Mesendoderm (in vitro differentiated cells): Measurements from ENCODE around the gene CDC5L.

ENCODE experiments used
- DNase-seq: peaks from one replicate; pipeline ENCODE4 v3.0.0; 2013
- H2AK5ac ChIP-seq: 2 replicates; pipeline ENCODE4 v1.6.1; 2013; ENCODE audit warnings: low read length, inconsistent platforms
- H2BK120ac ChIP-seq: 2 replicates; pipeline ENCODE4 v1.6.1; 2013; ENCODE audit warnings: low read depth, mild to moderate bottlenecking, low read length, moderate library complexity, mixed read lengths
- H2BK15ac ChIP-seq: replicated peaks from 2 replicates; pipeline ENCODE4 v1.6.1; 2013; ENCODE audit warnings: low read depth, mild to moderate bottlenecking, moderate library complexity
- H2BK5ac ChIP-seq: 2 replicates; pipeline ENCODE4 v1.6.1; 2013; ENCODE audit warnings: low read length, inconsistent platforms
- H3K18ac ChIP-seq: 2 replicates; pipeline ENCODE4 v1.6.1; 2013; ENCODE audit warnings: mild to moderate bottlenecking, low read length, mixed read lengths
- H3K23ac ChIP-seq: one replicate; pipeline ENCODE4 v1.6.1; 2013; ENCODE audit warnings: low read length
- H3K27ac ChIP-seq: 2 replicates; pipeline ENCODE4 v1.5.1; 2013; ENCODE audit warnings: low read depth, mild to moderate bottlenecking, inconsistent platforms, low read length, moderate library complexity
- H3K27me3 ChIP-seq: 2 replicates; pipeline ENCODE4 v1.6.1; 2013; ENCODE audit warnings: low read length, control low read depth, mild to moderate bottlenecking, inconsistent platforms; ENCODE audit not compliant: insufficient read depth, poor library complexity
- H3K36me3 ChIP-seq: 2 replicates; pipeline ENCODE4 v1.6.1; 2013; ENCODE audit warnings: low read length, inconsistent platforms; ENCODE audit not compliant: control insufficient read depth, insufficient read depth
- H3K4ac ChIP-seq: one replicate; pipeline ENCODE4 v1.6.1; 2013; ENCODE audit warnings: low read depth, mild to moderate bottlenecking, low read length, moderate library complexity
- H3K4me1 ChIP-seq: 2 replicates; pipeline ENCODE4 v1.6.1; 2013; ENCODE audit warnings: low read depth, low read length, inconsistent platforms; ENCODE audit not compliant: control insufficient read depth
- H3K4me2 ChIP-seq: 2 replicates; pipeline ENCODE4 v1.6.1; 2013; ENCODE audit warnings: low read length
- H3K4me3 ChIP-seq: 2 replicates; pipeline ENCODE4 v1.5.1; 2013; ENCODE audit warnings: mild to moderate bottlenecking, low read length
- H3K56ac ChIP-seq: one replicate; pipeline ENCODE4 v1.6.1; 2013; ENCODE audit warnings: low read length
- H3K79me1 ChIP-seq: 2 replicates; pipeline ENCODE4 v1.6.1; 2013; ENCODE audit warnings: low read length, inconsistent platforms
- H3K79me2 ChIP-seq: 2 replicates; pipeline ENCODE4 v1.6.1; 2013; ENCODE audit warnings: mild to moderate bottlenecking, low read length; ENCODE audit not compliant: control insufficient read depth, insufficient read depth
- H3K9ac ChIP-seq: 2 replicates; pipeline ENCODE4 v1.6.1; 2013; ENCODE audit warnings: low read length, inconsistent platforms
- H4K5ac ChIP-seq: one replicate; pipeline ENCODE4 v1.6.1; 2013; ENCODE audit warnings: low read length
- H4K8ac ChIP-seq: one replicate; pipeline ENCODE4 v1.6.1; 2013; ENCODE audit warnings: low read depth, mild to moderate bottlenecking, control low read depth, low read length, moderate library complexity
- WGBS: extraction: QIAGEN DNeasy Blood & Tissue Kit; methylation state at CpG from one replicate; pipeline ENCODE4 v1.1.7; 2013; ENCODE audit warnings: low lambda C conversion rate, missing lambda C conversion rate; ENCODE audit not compliant: insufficient coverage; ENCODE audit errors: extremely low coverage; 5-methylcytosine and 5-hydroxymethylcytosine counted together

The CDC5L gene

GRCh38 chr6:44410363-44410762 lies 22.9 kb downstream of the CDC5L start:
- Histone ChIP-seq H3K23ac (no peak overlapping the region), H3K79me2 (no peaks in the 10 kb centered on the region), H4K8ac (no peak overlapping the region), H4K5ac (no peak overlapping the region), H3K4me3 (no peak overlapping the region), H2BK120ac (no peak overlapping the region), H3K56ac (no peak overlapping the region), H2BK5ac (no peak overlapping the region), H3K79me1 (peaks cover 4% of the 10 kb centered on the region), H3K27me3 (no peaks in the 10 kb centered on the region), H3K18ac (no peak overlapping the region), H3K4ac (no peak overlapping the region), H3K4me1 (no peaks in the 10 kb centered on the region), H3K4me2 (no peak overlapping the region), H2AK5ac (no peak overlapping the region), H3K9ac (no peak overlapping the region), H2BK15ac (no peak overlapping the region), H3K36me3 (peaks cover 10% of the 10 kb centered on the region), H3K27ac (no peak overlapping the region)
- DNase-seq, result no peak
- WGBS, result no CpG with 5 or more reads among the region's 1 CpG

GRCh38 chr6:44411141-44411540 lies 23.6 kb downstream of the CDC5L start:
- Histone ChIP-seq H3K23ac (no peak overlapping the region), H4K5ac (no peak overlapping the region), H4K8ac (no peak overlapping the region), H2BK120ac (no peak overlapping the region), H3K18ac (no peak overlapping the region), H3K79me2 (no peaks in the 10 kb centered on the region), H3K27me3 (no peaks in the 10 kb centered on the region), H2BK15ac (no peak overlapping the region), H2BK5ac (no peak overlapping the region), H3K56ac (no peak overlapping the region), H3K4me3 (no peak overlapping the region), H3K4ac (no peak overlapping the region), H3K4me2 (no peak overlapping the region), H3K36me3 (peaks cover 10% of the 10 kb centered on the region), H3K4me1 (no peaks in the 10 kb centered on the region), H3K9ac (no peak overlapping the region), H3K27ac (no peak overlapping the region), H3K79me1 (peaks cover 4% of the 10 kb centered on the region), H2AK5ac (no peak overlapping the region)
- no peak for DNase-seq
- no CpG with 5 or more reads among the region's 1 CpG for WGBS

- Histone ChIP-seq H3K36me3 (no peaks in the 10 kb centered on the region), H3K4me2 (no peak overlapping the region), H3K27ac (no peak overlapping the region), H3K79me2 (peaks cover 7% of the 10 kb centered on the region), H2BK5ac (no peak overlapping the region), H3K4ac (no peak overlapping the region), H4K8ac (no peak overlapping the region), H2BK15ac (no peak overlapping the region), H3K4me3 (no peak overlapping the region), H3K4me1 (no peaks in the 10 kb centered on the region), H3K18ac (no peak overlapping the region), H2BK120ac (no peak overlapping the region), H4K5ac (no peak overlapping the region), H3K79me1 (peaks cover 7% of the 10 kb centered on the region), H3K23ac (no peak overlapping the region), H2AK5ac (no peak overlapping the region), H3K27me3 (no peaks in the 10 kb centered on the region), H3K56ac (no peak overlapping the region), H3K9ac (no peak overlapping the region)
- no CpG with 5 or more reads among the region's 2 CpGs for WGBS
- no peak for DNase-seq
Observed at GRCh38 chr6:44415449-44415848, 27.9 kb downstream of the CDC5L start.

- no peak overlapping the region for H4K8ac ChIP-seq
- H3K4me1 ChIP-seq, result no peaks in the 10 kb centered on the region
- H2BK15ac ChIP-seq, result no peak overlapping the region
- peaks cover 7% of the 10 kb centered on the region for H3K79me1 ChIP-seq
- no peak overlapping the region for H3K4me3 ChIP-seq
- no peaks in the 10 kb centered on the region for H3K36me3 ChIP-seq
- no peak overlapping the region for H3K27ac ChIP-seq
- H2BK5ac ChIP-seq, result no peak overlapping the region
- no peak overlapping the region for H2AK5ac ChIP-seq
- no CpG with 5 or more reads among the region's 1 CpG for WGBS
- H4K5ac ChIP-seq, result no peak overlapping the region
- H3K18ac ChIP-seq, result no peak overlapping the region
- H3K79me2 ChIP-seq, result peaks cover 7% of the 10 kb centered on the region
- H3K56ac ChIP-seq, result no peak overlapping the region
- H3K4me2 ChIP-seq, result no peak overlapping the region
- H3K23ac ChIP-seq, result no peak overlapping the region
- no peak overlapping the region for H3K4ac ChIP-seq
- no peak overlapping the region for H3K9ac ChIP-seq
- H3K27me3 ChIP-seq, result no peaks in the 10 kb centered on the region
- DNase-seq, result no peak
- H2BK120ac ChIP-seq, result no peak overlapping the region
Observed at GRCh38 chr6:44415873-44416502, 28.5 kb downstream of the CDC5L start.

- H3K4me1 ChIP-seq, result no peaks in the 10 kb centered on the region
- peaks cover 2% of the 10 kb centered on the region for H3K79me1 ChIP-seq
- H3K36me3 ChIP-seq, result peaks cover 1% of the 10 kb centered on the region
- no peak overlapping the region for H3K4me2 ChIP-seq
- H2BK15ac ChIP-seq, result no peak overlapping the region
- H3K23ac ChIP-seq, result no peak overlapping the region
- H3K56ac ChIP-seq, result no peak overlapping the region
- WGBS, result no CpG with 5 or more reads among the region's 5 CpGs
- no peak overlapping the region for H4K8ac ChIP-seq
- H2BK5ac ChIP-seq, result no peak overlapping the region
- no peak overlapping the region for H3K18ac ChIP-seq
- no peak overlapping the region for H3K27ac ChIP-seq
- peaks cover under 1% of the 10 kb centered on the region for H3K79me2 ChIP-seq
- H3K4ac ChIP-seq, result no peak overlapping the region
- no peak overlapping the region for H3K4me3 ChIP-seq
- DNase-seq, result no peak
- no peak overlapping the region for H2AK5ac ChIP-seq
- H3K9ac ChIP-seq, result no peak overlapping the region
- no peak overlapping the region for H4K5ac ChIP-seq
- no peaks in the 10 kb centered on the region for H3K27me3 ChIP-seq
- H2BK120ac ChIP-seq, result no peak overlapping the region
Observed at GRCh38 chr6:44422531-44422930, 35.0 kb downstream of the CDC5L start.

GRCh38 chr6:44423306-44423705 lies 35.8 kb downstream of the CDC5L start:
- no peak overlapping the region for H3K56ac ChIP-seq
- H4K5ac ChIP-seq, result no peak overlapping the region
- DNase-seq, result no peak
- H3K4me3 ChIP-seq, result no peak overlapping the region
- no peak overlapping the region for H2BK5ac ChIP-seq
- no peak overlapping the region for H3K23ac ChIP-seq
- no peak overlapping the region for H2BK15ac ChIP-seq
- no peaks in the 10 kb centered on the region for H3K4me1 ChIP-seq
- peaks cover 1% of the 10 kb centered on the region for H3K36me3 ChIP-seq
- peaks cover 2% of the 10 kb centered on the region for H3K79me1 ChIP-seq
- H3K4ac ChIP-seq, result no peak overlapping the region
- no peak overlapping the region for H3K27ac ChIP-seq
- H3K18ac ChIP-seq, result no peak overlapping the region
- no peak overlapping the region for H3K9ac ChIP-seq
- no peak overlapping the region for H4K8ac ChIP-seq
- no peaks in the 10 kb centered on the region for H3K27me3 ChIP-seq
- H3K4me2 ChIP-seq, result no peak overlapping the region
- H2BK120ac ChIP-seq, result no peak overlapping the region
- no peaks in the 10 kb centered on the region for H3K79me2 ChIP-seq
- H2AK5ac ChIP-seq, result no peak overlapping the region
